Endothelial cell of umbilical vein (primary cell): ENCODE data around the gene EIF3A. TPM values are rescaled to one million over a fixed set of nuclear protein-coding genes. Genes with fewer than 3 reads are reported as not detected.
"Not testable (repeated sequence)": the region's sequence is repeated elsewhere in the genome, so short reads cannot be mapped to it uniquely, and the experiment has no call there.

Experiments used
- BruUV-seq: library from RNA; stranded (reverse); fragments of 400-500 nt; replicated peaks from 2 replicates; lab custom pipeline; 2021; lab: Mats Ljungman, UMichigan
- CTCF ChIA-PET: fragments of 300-600, 350-600 bp; sonication (Branson Sonifier 250); formaldehyde crosslinking; loops from one replicate; lab custom pipeline; 2021; ENCODE audit warnings: antibody characterized with exemption, inconsistent platforms; lab: Charles Lee
- POLR2A ChIA-PET: fragments of 300-600, 350-600 bp; sonication (Branson Sonifier 250); formaldehyde crosslinking; loops from one replicate; lab custom pipeline; 2021; ENCODE audit warnings: antibody characterized with exemption, inconsistent platforms; lab: Charles Lee
- DNase-seq: peaks from one replicate; pipeline ENCODE4 v3.0.0-alpha.2; 2011; ENCODE audit warnings: low read depth, low spot score
- FAIRE-seq: peaks from 2 replicates; lab custom pipeline; 2011; peaks lifted over from hg19 to GRCh38; lab: Jason Lieb, UNC
- H2AFZ ChIP-seq: 2 replicates; pipeline ENCODE4 v1.6.0; 2012; ENCODE audit warnings: low read depth, low read length, control low read depth, inconsistent platforms
- H3K27ac ChIP-seq: 2 replicates; pipeline ENCODE4 v1.5.1; 2011; ENCODE audit warnings: low read depth, mild to moderate bottlenecking, control low read depth, low read length, moderate library complexity; ENCODE audit not compliant: insufficient read depth
- H3K27me3 ChIP-seq, 2 experiments: 2 replicates each; pipeline versions ENCODE4 v1.6.0 to v1.6.1; 2011; ENCODE audit warnings: low read length in 2 of 2, mixed read lengths in 1 of 2; ENCODE audit not compliant: control insufficient read depth in 2 of 2, insufficient read depth in 2 of 2
- H3K36me3 ChIP-seq, 2 experiments: 2 replicates in 1 of 2; 3 replicates in 1 of 2; pipeline ENCODE4 v1.5.1; 2011; ENCODE audit warnings: low read length in 2 of 2, mild to moderate bottlenecking in 1 of 2, moderate library complexity in 1 of 2; ENCODE audit not compliant: control insufficient read depth in 2 of 2, insufficient read depth in 2 of 2; ENCODE audit errors: extremely low read depth in 1 of 2
- H3K4me1 ChIP-seq: 3 replicates; pipeline ENCODE4 v1.5.1; 2011; ENCODE audit warnings: mild to moderate bottlenecking, low read length; ENCODE audit not compliant: control insufficient read depth, insufficient read depth; ENCODE audit errors: extremely low read depth
- H3K4me2 ChIP-seq: 2 replicates; pipeline ENCODE4 v1.6.1; 2011; ENCODE audit warnings: low read length, control low read depth, mixed read lengths; ENCODE audit not compliant: insufficient read depth
- H3K4me3 ChIP-seq, 3 experiments: fragments of 200-600 bp in 1 of 3; sonication (generic), shearing (Covaris generic) in 1 of 3; replicated peaks in 1 of 3; 2 replicates each; pipeline ENCODE4 v1.5.1; 2011 to 2016; ENCODE audit warnings: control low read depth in 3 of 3, low read length in 3 of 3, mild to moderate bottlenecking in 2 of 3, inconsistent platforms in 1 of 3, low read depth in 1 of 3, moderate library complexity in 1 of 3; ENCODE audit not compliant: insufficient read depth in 1 of 3
- H3K79me2 ChIP-seq: 2 replicates; pipeline ENCODE4 v1.6.0; 2012; ENCODE audit warnings: low read length, inconsistent platforms; ENCODE audit not compliant: control insufficient read depth, insufficient read depth
- H3K9ac ChIP-seq: replicated peaks from 2 replicates; pipeline ENCODE3; 2011; ENCODE audit warnings: low read length, control low read depth; ENCODE audit not compliant: insufficient read depth; ENCODE audit errors: extremely low read depth
- H3K9me1 ChIP-seq: replicated peaks from 3 replicates; pipeline ENCODE4 v1.6.0; 2011; ENCODE audit warnings: mild to moderate bottlenecking, low read length; ENCODE audit not compliant: control insufficient read depth, insufficient read depth; ENCODE audit errors: extremely low read depth
- H3K9me3 ChIP-seq: replicated peaks from 2 replicates; pipeline ENCODE4 v1.5.1; 2012; ENCODE audit warnings: low read length, inconsistent platforms; ENCODE audit not compliant: control insufficient read depth, insufficient read depth
- H4K20me1 ChIP-seq: replicated peaks from 2 replicates; pipeline ENCODE3; 2011; ENCODE audit warnings: mild to moderate bottlenecking, low read length; ENCODE audit not compliant: control insufficient read depth, insufficient read depth; ENCODE audit errors: extremely low read depth
- CTCF ChIP-seq, 2 donors: IDR thresholded peaks; 1 replicate in 1 of 2; 2 replicates in 1 of 2; pipeline ENCODE4 v1.5.1; 2011; ENCODE audit warnings: low read length in 2 of 2, mild to moderate bottlenecking in 2 of 2, moderate library complexity in 2 of 2, control low read depth in 1 of 2, inconsistent platforms in 1 of 2, low read depth in 1 of 2; ENCODE audit not compliant: insufficient read depth in 1 of 2; ENCODE audit errors: extremely low read depth in 1 of 2
- EZH2 ChIP-seq: IDR thresholded peaks from 2 replicates; pipeline ENCODE4 v1.6.1; 2012; ENCODE audit warnings: borderline replicate concordance, low read depth, mild to moderate bottlenecking, moderate library complexity, low read length, inconsistent platforms; ENCODE audit not compliant: severe bottlenecking
- FOS ChIP-seq: IDR thresholded peaks from 2 replicates; pipeline ENCODE4 v1.6.1; 2011; ENCODE audit warnings: mild to moderate bottlenecking, low read length, moderate library complexity, borderline replicate concordance; ENCODE audit not compliant: insufficient read depth
- GATA2 ChIP-seq: IDR thresholded peaks from 2 replicates; pipeline ENCODE4 v1.7.0; 2011; ENCODE audit warnings: low read depth, mild to moderate bottlenecking, moderate library complexity, mixed read lengths, low read length; ENCODE audit not compliant: insufficient read length, insufficient read depth
- JUN ChIP-seq: IDR thresholded peaks from 2 replicates; pipeline ENCODE4 v1.6.1; 2011; ENCODE audit warnings: borderline replicate concordance, low read depth; ENCODE audit not compliant: insufficient read length, insufficient read depth
- MYC ChIP-seq: IDR thresholded peaks from one replicate; pipeline ENCODE4 v1.6.1; 2011; ENCODE audit warnings: mild to moderate bottlenecking, low read depth, low read length
- POLR2AphosphoS5 ChIP-seq: IDR thresholded peaks from 2 replicates; pipeline ENCODE4 v1.6.1; 2012; ENCODE audit warnings: low read depth, mild to moderate bottlenecking, control low read depth, low read length, moderate library complexity; ENCODE audit not compliant: insufficient read depth
- dilution Hi-C: fragments of 300-500 bp; cut with MboI; formaldehyde crosslinking; loops from one replicate; pipeline ENCODE4 v1.15.0; 2019; ENCODE audit warnings: low sequenced_read_pairs; ENCODE audit not compliant: extremely low pct_ligation_motif_present
- intact Hi-C: fragments of 100-400 bp; cut with micrococcal nuclease; formaldehyde crosslinking; loops from one replicate; pipeline ENCODE4 v1.10.0; 2022
- polyA plus RNA-seq, 4 experiments: library from polyadenylated mRNA; depleted of rRNA in 3 of 4; stranded (reverse) in 3 of 4; unstranded in 1 of 4; fragments of >200 nt; gene quantifications; 2 replicates each; pipeline versions ENCODE4 v1.2.1 to v1.2.3, GENCODE V29; 2011 to 2012; ENCODE audit warnings: missing spikeins in 1 of 4
- total RNA-seq: library from RNA; stranded (reverse); gene quantifications from 2 replicates; pipeline ENCODE4 v1.2.3, GENCODE V29; 2021

Gene EIF3A
- total and polyA plus RNA-seq, 2 donors (not counting 3 experiments of a cell fraction or from before 2014, with no cell fraction given) = 27.6 to 159 TPM

GRCh38 chr10:119096641-119097415 lies 16.2 kb upstream of the EIF3A start:
- H3K9me3 ChIP-seq, FAIRE-seq, H4K20me1 ChIP-seq, CTCF ChIA-PET, DNase-seq, H3K27me3 ChIP-seq, H2AFZ ChIP-seq, H3K36me3 ChIP-seq, BruUV-seq, H3K9me1 ChIP-seq, H3K9ac ChIP-seq, POLR2A ChIA-PET, H3K4me3 ChIP-seq, H3K79me2 ChIP-seq, dilution Hi-C loops, intact Hi-C loops, H3K4me2 ChIP-seq, H3K27ac ChIP-seq: not testable (repeated sequence)
- H3K4me1 ChIP-seq = peaks cover 16% of the 10 kb centered on the region

DNA sequence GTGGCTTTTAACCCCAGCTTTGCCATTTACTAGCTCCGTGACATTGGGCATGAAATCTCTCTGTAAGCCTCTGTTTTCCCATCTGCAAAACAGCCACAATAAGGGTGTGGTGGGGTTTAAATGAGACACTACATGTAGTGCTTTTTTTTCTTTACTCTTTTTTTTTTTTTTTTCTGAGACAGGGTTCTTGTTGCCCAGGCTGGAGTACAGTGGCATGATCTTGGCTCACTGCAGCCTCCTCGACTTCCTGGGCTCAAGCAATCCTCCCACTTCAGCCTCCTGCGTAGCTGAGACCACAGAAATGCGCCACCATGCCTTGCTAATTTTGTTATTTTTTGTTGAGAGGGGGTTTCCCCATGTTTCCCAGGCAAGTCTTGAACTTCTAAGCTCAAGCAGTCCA lies 15.0 kb upstream of the EIF3A start:
- intact Hi-C loops = no loop called here
- Histone ChIP-seq H4K20me1 (no peaks in the 10 kb centered on the region), H3K27me3 (peaks cover 2 to 3% of the 10 kb centered on the region in 2 experiments), H3K4me2 (no peak overlapping the region), H3K4me1 (peaks cover 5% of the 10 kb centered on the region), H3K9ac (no peak overlapping the region), H3K79me2 (no peaks in the 10 kb centered on the region), H3K4me3 (no peak overlapping the region), H3K9me3 (no peaks in the 10 kb centered on the region), H3K9me1 (no peaks in the 10 kb centered on the region), H2AFZ (no peak overlapping the region), H3K36me3 (no peaks in the 10 kb centered on the region), H3K27ac (no peak overlapping the region)
- ChIA-PET CTCF (no interaction called here), POLR2A (no interaction called here)
- BruUV-seq = no TSS peak
- dilution Hi-C loops = no loop called here
- TF ChIP-seq GATA2 = no peak
- no peak for TF ChIP-seq CTCF (IDR thresholded peaks at IDR 0.05; ENCODE audit: extremely low read depth in 1 of 2, insufficient read depth in 1 of 2, low read depth in 1 of 2, low read length in 2 of 2)
- TF ChIP-seq EZH2 = no peak
- TF ChIP-seq MYC = no peak
- no peak for TF ChIP-seq POLR2AphosphoS5
- TF ChIP-seq FOS = no peak
- no peak for TF ChIP-seq JUN
- no peak for FAIRE-seq
- DNase-seq = no peak
